GM13977 (cell line): ENCODE results near the gene TSPAN11.

Experiments used
- DNase-seq: peaks from one replicate; pipeline ENCODE4 v3.0.0; 2012; ENCODE audit warnings: low spot score
- in situ Hi-C: fragments of 300-500 bp; cut with MboI; formaldehyde crosslinking; loops from one replicate; pipeline ENCODE4 v1.12.0; 2022; ENCODE audit warnings: low sequenced_read_pairs, low pct_unique_long_range_greater_than_20kb, mixed read lengths, inconsistent platforms; ENCODE audit not compliant: unreplicated experiment
- TF ChIP-seq, protein P1 (sequence below): IDR thresholded peaks from 2 replicates; pipeline ENCODE4 v1.5.1; 2012; ENCODE audit warnings: mild to moderate bottlenecking, control low read depth; ENCODE audit not compliant: insufficient read depth; ENCODE audit errors: extremely low read depth, missing control alignments

Gene TSPAN11

DNA sequence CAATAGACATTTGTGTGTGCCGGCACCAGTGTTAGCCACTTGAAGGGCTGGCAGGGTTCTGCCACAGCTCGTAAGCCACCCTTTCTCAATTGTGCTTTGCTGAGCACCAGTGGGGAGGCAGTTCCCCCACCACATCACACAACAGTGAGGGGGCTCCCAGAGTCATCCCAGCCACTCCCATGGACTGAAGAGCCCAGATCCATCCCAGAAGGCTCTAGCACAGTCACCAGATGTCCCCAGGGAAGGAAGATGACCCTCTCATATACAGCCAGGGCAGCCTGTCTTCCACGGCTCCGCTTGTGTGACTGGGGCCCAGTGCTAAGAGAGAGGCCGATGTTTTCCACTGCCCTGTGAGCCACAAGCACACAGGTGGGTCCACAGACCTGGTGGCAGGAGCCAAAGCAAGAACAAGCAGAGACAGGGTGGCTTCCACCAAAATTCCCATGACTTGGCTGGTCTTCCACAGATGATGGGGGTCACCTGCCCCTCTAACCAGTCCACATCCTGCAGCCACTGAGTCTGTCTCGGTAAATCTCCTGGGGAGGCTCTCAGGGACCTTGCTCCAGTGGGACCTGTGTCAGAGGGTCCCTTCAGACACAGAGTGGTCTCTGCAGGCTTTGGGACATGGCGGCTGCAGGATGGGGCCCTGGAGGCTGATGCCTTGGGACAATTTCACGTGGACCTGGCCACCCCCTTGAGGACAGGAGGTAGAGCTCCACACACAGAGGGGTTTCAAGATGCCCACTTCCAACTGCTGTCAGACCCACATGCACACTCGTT, 75.2 kb downstream of the TSPAN11 start:
- TF ChIP-seq, protein P1, sequence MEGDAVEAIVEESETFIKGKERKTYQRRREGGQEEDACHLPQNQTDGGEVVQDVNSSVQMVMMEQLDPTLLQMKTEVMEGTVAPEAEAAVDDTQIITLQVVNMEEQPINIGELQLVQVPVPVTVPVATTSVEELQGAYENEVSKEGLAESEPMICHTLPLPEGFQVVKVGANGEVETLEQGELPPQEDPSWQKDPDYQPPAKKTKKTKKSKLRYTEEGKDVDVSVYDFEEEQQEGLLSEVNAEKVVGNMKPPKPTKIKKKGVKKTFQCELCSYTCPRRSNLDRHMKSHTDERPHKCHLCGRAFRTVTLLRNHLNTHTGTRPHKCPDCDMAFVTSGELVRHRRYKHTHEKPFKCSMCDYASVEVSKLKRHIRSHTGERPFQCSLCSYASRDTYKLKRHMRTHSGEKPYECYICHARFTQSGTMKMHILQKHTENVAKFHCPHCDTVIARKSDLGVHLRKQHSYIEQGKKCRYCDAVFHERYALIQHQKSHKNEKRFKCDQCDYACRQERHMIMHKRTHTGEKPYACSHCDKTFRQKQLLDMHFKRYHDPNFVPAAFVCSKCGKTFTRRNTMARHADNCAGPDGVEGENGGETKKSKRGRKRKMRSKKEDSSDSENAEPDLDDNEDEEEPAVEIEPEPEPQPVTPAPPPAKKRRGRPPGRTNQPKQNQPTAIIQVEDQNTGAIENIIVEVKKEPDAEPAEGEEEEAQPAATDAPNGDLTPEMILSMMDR = no peak
- DNase-seq = no peak
- in situ Hi-C loops = no loop called here

DNA sequence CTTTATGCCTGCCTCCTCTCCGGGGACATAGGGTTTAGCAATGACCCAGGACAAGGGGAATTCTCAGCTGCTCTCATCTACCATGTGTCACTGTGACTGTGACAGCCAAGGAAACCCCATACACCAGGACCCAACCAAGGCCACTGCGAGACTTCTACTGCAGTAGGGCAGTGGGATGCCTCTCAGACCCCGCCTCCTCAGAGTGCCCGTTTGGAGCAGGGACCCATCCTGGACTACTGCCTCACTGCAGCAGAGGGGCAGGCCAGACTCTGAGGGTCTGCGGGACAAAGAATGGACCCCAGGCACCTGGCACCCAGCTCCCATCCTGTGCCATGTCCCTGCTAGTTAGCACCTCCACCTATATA, 75.8 kb downstream of the TSPAN11 start:
- TF ChIP-seq, protein P1 = no peak
- DNase-seq = no peak
- in situ Hi-C loops = no loop called here

DNA sequence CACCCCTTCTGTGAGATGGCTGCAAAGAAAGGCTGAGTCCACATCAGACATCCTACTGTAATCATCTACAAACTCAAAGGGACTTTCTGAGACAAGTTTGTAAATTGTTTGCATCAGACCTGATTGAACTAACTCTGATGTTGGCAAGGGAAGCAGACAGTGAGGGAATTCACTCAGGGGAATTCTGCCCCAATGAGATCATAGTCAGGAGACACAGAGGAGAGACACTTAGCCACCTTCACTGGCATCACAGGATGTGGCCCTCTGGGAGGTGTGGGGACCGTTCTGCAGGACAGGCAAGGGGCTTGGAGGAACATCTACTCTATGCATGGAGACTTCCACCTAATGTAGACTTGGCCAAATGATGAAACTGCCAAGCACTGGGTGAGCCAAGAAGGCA, 76.5 kb downstream of the TSPAN11 start:
- in situ Hi-C loops = no loop called here
- TF ChIP-seq, protein P1 = no peak
- no peak for DNase-seq

DNA sequence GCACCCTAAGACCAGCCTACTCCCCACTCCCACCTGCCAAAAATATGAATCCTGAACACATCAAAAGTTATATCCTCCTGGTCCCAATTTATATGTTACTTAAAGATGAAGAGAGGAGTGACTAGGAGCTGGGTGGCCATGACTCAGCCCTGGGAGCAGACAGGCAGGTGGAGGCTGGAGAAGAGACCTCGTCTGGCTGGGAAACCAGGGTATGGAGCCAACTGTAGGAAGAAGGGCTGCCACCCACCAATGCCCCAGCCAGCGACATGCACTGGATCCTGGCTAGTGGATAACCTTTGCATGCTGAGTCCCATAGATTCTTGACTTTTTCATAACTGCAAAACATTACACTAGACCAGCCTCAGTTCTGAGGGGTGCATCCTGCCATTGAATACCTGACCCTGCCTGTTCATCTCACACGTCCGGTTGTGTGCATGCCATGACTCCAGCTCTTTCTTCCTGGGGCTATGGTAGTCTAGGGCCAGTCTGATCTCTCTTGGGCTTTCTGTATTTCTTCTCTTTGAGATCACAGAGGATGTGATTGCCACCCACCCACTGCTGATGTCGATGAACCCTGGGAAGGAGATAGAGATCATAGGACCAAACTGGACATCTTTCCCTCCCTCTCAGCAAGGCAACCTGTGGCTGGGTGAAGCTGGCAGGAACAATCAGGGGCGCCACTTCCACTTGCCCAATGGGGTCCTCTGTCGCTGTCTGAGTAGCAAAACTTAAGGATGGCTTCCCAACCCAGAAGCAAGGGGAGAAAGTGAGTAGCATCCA, 77.5 kb downstream of the TSPAN11 start:
- DNase-seq = no peak
- TF ChIP-seq, protein P1 = no peak
- in situ Hi-C loops = no loop called here

DNA sequence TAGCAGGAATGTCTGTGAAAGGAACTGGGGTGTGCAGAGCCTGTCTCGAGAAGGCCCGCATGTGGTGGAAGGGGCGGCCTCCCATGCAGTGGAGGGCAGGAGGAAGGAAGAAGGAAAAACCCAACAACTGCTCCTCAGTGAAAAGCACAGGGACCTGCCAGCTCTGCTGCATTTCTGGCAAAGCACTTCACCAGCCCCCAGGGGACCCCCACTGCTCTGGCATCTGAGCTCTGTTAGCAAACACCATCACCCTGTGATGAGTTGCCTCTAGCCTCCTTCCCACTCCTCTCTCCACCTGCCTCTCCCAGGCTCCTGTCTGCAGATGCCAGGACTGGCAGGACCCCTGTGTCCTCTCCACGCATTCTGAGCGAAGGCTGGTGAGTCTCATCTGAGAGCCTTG, 78.1 kb downstream of the TSPAN11 start:
- no peak for DNase-seq
- TF ChIP-seq, protein P1 = no peak
- in situ Hi-C loops = no loop called here

DNA sequence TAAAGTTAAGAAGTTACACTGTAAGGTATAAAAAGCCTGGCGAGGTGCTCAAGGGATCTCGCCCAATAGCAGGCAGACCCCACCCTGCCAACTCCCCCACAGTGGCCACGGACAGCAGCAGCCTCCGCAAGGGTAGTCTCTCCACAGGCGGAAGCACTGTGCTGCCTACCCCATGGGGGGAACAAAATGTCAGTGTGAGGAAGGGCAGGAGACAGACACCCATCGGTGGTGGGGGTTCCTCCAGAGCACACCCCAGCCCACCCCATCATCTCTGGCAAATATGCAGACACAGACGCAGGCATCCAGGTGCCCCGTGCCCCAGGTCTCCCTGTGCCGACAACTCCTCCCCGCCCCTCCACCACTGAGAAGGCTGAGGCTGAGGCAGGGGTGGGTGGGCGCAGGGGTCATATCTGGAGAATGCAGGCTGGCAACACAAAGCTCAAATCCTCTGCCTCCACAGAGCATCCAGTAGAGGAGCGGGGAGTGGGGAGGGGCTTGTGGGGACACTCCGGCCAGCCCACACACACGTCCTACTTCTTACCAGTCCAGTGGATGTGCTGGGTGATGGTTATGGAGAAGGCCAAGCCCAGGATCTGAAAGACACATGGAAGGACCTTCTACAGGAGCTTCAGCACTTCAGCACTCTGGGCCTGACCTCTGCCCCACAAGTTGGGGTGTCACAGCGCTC, 78.9 kb downstream of the TSPAN11 start:
- DNase-seq = no peak
- in situ Hi-C loops = no loop called here
- TF ChIP-seq, protein P1 = no peak
